SK-N-SH (cell line): ENCODE measurements around the gene MS4A8. TPM values are rescaled to one million over a fixed set of nuclear protein-coding genes. Genes with fewer than 3 reads are reported as not detected.

ENCODE experiments used
- CTCF ChIA-PET: fragments of 300-600, 350-600 bp; formaldehyde crosslinking; extraction: SDS; loops from one replicate; lab custom pipeline; 2021; lab: Yijun Ruan, JAX
- POLR2A ChIA-PET: fragments of 350-600 bp; sonication (Branson Sonifier 250); formaldehyde crosslinking; extraction: SDS; loops from one replicate; lab custom pipeline; 2020; ENCODE audit warnings: antibody characterized with exemption, inconsistent platforms; lab: Yijun Ruan, JAX
- DNase-seq: peaks from one replicate; pipeline ENCODE4 v3.0.0; 2012
- H2AFZ ChIP-seq: fragments of 200-600 bp; sonication (generic); 2 replicates; pipeline ENCODE4 v1.8.1; 2016; ENCODE audit warnings: antibody characterized with exemption, mild to moderate bottlenecking, low read depth
- H3F3A ChIP-seq: fragments of 200-600 bp; sonication (generic); replicated peaks from 2 replicates; pipeline ENCODE3; 2016; ENCODE audit warnings: antibody characterized with exemption, mild to moderate bottlenecking; ENCODE audit not compliant: insufficient read depth
- H3K27ac ChIP-seq, 2 experiments: fragments of 200-500 bp in 1 of 2; fragments of 200-600 bp in 1 of 2; sonication (Bioruptor generic) in 1 of 2; sonication (generic), shearing (Covaris generic) in 1 of 2; 2 replicates each; pipeline versions ENCODE4 v1.5.1 to v1.6.1; 2014 to 2016; ENCODE audit warnings: low read depth in 2 of 2, inconsistent platforms in 1 of 2, low read length in 1 of 2, mild to moderate bottlenecking in 1 of 2, mixed read lengths in 1 of 2
- H3K27me3 ChIP-seq: fragments of 200-600 bp; sonication (generic), shearing (Covaris generic); 2 replicates; pipeline ENCODE4 v1.6.1; 2016; ENCODE audit warnings: mixed run types; ENCODE audit not compliant: insufficient read depth
- H3K36me3 ChIP-seq, 2 experiments: fragments of 200-500 bp in 1 of 2; fragments of 200-600 bp in 1 of 2; sonication (Bioruptor generic) in 1 of 2; sonication (generic) in 1 of 2; replicated peaks in 1 of 2; 2 replicates each; pipeline versions ENCODE3 to v1.5.1; 2014 to 2016; ENCODE audit warnings: low read length in 1 of 2, mild to moderate bottlenecking in 1 of 2; ENCODE audit not compliant: insufficient read depth in 2 of 2, control insufficient read depth in 1 of 2
- H3K4me1 ChIP-seq, 2 experiments: fragments of 200-500 bp in 1 of 2; fragments of 200-600 bp in 1 of 2; sonication (Bioruptor generic) in 1 of 2; sonication (generic), shearing (Covaris generic) in 1 of 2; 2 replicates each; pipeline versions ENCODE4 v1.5.1 to v1.6.1; 2014 to 2016; ENCODE audit warnings: low read depth in 1 of 2, low read length in 1 of 2, mixed run types in 1 of 2; ENCODE audit not compliant: insufficient read depth in 2 of 2, control insufficient read depth in 1 of 2
- H3K4me2 ChIP-seq: fragments of 200-600 bp; sonication (generic), shearing (Covaris generic); 2 replicates; pipeline ENCODE4 v1.6.1; 2017; ENCODE audit warnings: mixed run types
- H3K4me3 ChIP-seq, 2 experiments: fragments of 200-500 bp in 1 of 2; fragments of 200-600 bp in 1 of 2; sonication (Bioruptor generic) in 1 of 2; sonication (generic), shearing (Covaris generic) in 1 of 2; 2 replicates each; pipeline versions ENCODE4 v1.5.1 to v1.8.1; 2014 to 2016; ENCODE audit warnings: low read depth in 2 of 2, inconsistent platforms in 1 of 2, low read length in 1 of 2, mild to moderate bottlenecking in 1 of 2, mixed read lengths in 1 of 2, moderate library complexity in 1 of 2
- H3K79me2 ChIP-seq: fragments of 200-600 bp; sonication (generic); 2 replicates; pipeline ENCODE4 v1.8.1; 2017; ENCODE audit warnings: mild to moderate bottlenecking; ENCODE audit not compliant: insufficient read depth
- H3K9ac ChIP-seq: fragments of 200-600 bp; sonication (generic); 2 replicates; pipeline ENCODE4 v1.6.1; 2017; ENCODE audit warnings: mixed run types
- H3K9me2 ChIP-seq: fragments of 200-600 bp; sonication (generic); 2 replicates; pipeline ENCODE4 v1.6.1; 2017; ENCODE audit warnings: mixed run types
- H3K9me3 ChIP-seq: fragments of 200-600 bp; sonication (generic); 2 replicates; pipeline ENCODE4 v1.6.1; 2017; ENCODE audit warnings: mixed run types, mild to moderate bottlenecking, moderate library complexity
- H4K20me1 ChIP-seq: fragments of 200-600 bp; sonication (generic); 2 replicates; pipeline ENCODE4 v1.6.1; 2017; ENCODE audit warnings: mild to moderate bottlenecking, mixed run types; ENCODE audit not compliant: insufficient read depth
- CHD2 ChIP-seq: fragments of 150-350 bp; IDR thresholded peaks from 2 replicates; pipeline ENCODE4 v1.6.1; 2018; ENCODE audit warnings: low read length; ENCODE audit not compliant: partially characterized antibody
- ELF1 ChIP-seq: IDR thresholded peaks from 2 replicates; pipeline ENCODE4 v1.4.0; 2012
- FOXJ3 ChIP-seq: sonication (generic); formaldehyde crosslinking; IDR thresholded peaks from 2 replicates; pipeline ENCODE4 v1.5.1; 2020; ENCODE audit warnings: mild to moderate bottlenecking, missing genetic modification reagents
- FOXM1 ChIP-seq: IDR thresholded peaks from 2 replicates; pipeline ENCODE4 v1.4.0; 2012; ENCODE audit warnings: low read depth, mild to moderate bottlenecking
- GABPA ChIP-seq: IDR thresholded peaks from 2 replicates; pipeline ENCODE4 v1.4.0; 2012; ENCODE audit warnings: low read depth, mild to moderate bottlenecking
- MEF2A ChIP-seq: IDR thresholded peaks from 2 replicates; pipeline ENCODE4 v1.4.0; 2012; ENCODE audit warnings: low read depth, borderline replicate concordance
- NRF1 ChIP-seq: IDR thresholded peaks from 2 replicates; pipeline ENCODE4 v1.6.1; 2012; ENCODE audit warnings: low read depth, mild to moderate bottlenecking, low read length
- RCOR1 ChIP-seq: fragments of 150-350 bp; IDR thresholded peaks from 2 replicates; pipeline ENCODE4 v1.6.1; 2017; ENCODE audit warnings: antibody characterized with exemption, low read length
- RXRA ChIP-seq: IDR thresholded peaks from 2 replicates; pipeline ENCODE4 v1.4.0; 2012; ENCODE audit warnings: low read depth, mild to moderate bottlenecking, borderline replicate concordance
- SMC3 ChIP-seq: IDR thresholded peaks from 2 replicates; pipeline ENCODE4 v1.6.1; 2012; ENCODE audit warnings: low read depth, low read length, improper control_type of control experiment
- TAF1 ChIP-seq: IDR thresholded peaks from 2 replicates; pipeline ENCODE4 v1.6.1; 2012; ENCODE audit warnings: low read depth, mild to moderate bottlenecking, low read length, moderate library complexity, borderline replicate concordance
- WGBS: methylation state at CpG from one replicate; pipeline ENCODE4 v1.1.6; 2017; ENCODE audit warnings: low lambda C conversion rate; 5-methylcytosine and 5-hydroxymethylcytosine counted together
- polyA plus RNA-seq, 3 experiments: library from polyadenylated mRNA; depleted of rRNA; stranded (reverse); fragments of >200 nt; gene quantifications; 2 replicates each; pipeline ENCODE4 v1.2.3, GENCODE V29; 2012
- TF ChIP-seq, protein P1 (sequence below): fragments of 150-350 bp; IDR thresholded peaks from 2 replicates; pipeline ENCODE4 v1.6.1; 2017; ENCODE audit warnings: antibody characterized with exemption, low read length, low read depth, borderline replicate concordance
- TF ChIP-seq, protein P2 (sequence below): IDR thresholded peaks from 2 replicates; pipeline ENCODE4 v1.4.0; 2012; ENCODE audit warnings: low read depth, borderline replicate concordance
- TF ChIP-seq, protein P3 (sequence below): fragments of 150-350 bp; IDR thresholded peaks from 2 replicates; pipeline ENCODE4 v1.6.1; 2016; ENCODE audit warnings: mild to moderate bottlenecking, low read depth, low read length
- TF ChIP-seq, protein P4 (sequence below): IDR thresholded peaks from 2 replicates; pipeline ENCODE4; 2012
- TF ChIP-seq, protein P5 (sequence below): IDR thresholded peaks from 2 replicates; pipeline ENCODE4 v1.4.0; 2012; ENCODE audit warnings: low read depth, borderline replicate concordance
- TF ChIP-seq, protein P6 (sequence below): IDR thresholded peaks from 2 replicates; pipeline ENCODE4 v1.6.1; 2012; ENCODE audit warnings: mild to moderate bottlenecking, low read depth, low read length, moderate library complexity

The MS4A8 gene
- polyA plus RNA-seq, 1 of the 3 experiments (the other 2 are of a cell fraction), result not detected

DNA sequence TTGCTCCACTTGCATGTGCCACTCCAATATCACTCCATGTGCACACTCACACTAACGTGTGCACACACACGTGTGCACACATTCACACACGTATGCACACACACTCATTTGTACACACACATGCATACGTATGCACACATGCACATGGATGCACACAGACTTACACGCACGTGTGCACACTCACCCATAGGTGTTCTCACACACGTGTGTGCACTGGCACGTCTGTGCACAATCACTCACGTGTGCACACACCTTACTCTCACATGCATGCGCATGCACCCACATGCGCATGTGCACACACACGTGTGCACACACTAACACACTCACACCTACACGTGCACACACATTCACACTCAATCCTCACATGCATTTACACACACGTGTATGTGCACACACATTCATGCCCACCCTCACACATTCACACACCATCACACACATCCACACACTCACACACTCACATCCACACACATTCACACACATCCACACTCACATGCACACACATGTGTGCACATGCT, 48.0 kb downstream of the MS4A8 start:
- H3K4me1 ChIP-seq, result no peaks in the 10 kb centered on the region
- H3K27me3 ChIP-seq, result peaks cover 23% of the 10 kb centered on the region; the same call in 1 of the 2 replicates
- no peak overlapping the region for H2AFZ ChIP-seq
- H3F3A ChIP-seq, result no peaks in the 10 kb centered on the region
- H3K79me2 ChIP-seq, result no peaks in the 10 kb centered on the region
- DNase-seq, result no peak
- CTCF ChIA-PET, result interaction anchor here (0.8 to 2.8 kb wide), 4 partner anchors 9 to 28 kb away, joined by 4 to 10 read pairs (median 6); partner anchors contain the start of gene MS4A15
- no peaks in the 10 kb centered on the region for H3K9me3 ChIP-seq
- H4K20me1 ChIP-seq, result no peaks in the 10 kb centered on the region
- POLR2A ChIA-PET, result no interaction called here
- TF ChIP-seq, protein P1, sequence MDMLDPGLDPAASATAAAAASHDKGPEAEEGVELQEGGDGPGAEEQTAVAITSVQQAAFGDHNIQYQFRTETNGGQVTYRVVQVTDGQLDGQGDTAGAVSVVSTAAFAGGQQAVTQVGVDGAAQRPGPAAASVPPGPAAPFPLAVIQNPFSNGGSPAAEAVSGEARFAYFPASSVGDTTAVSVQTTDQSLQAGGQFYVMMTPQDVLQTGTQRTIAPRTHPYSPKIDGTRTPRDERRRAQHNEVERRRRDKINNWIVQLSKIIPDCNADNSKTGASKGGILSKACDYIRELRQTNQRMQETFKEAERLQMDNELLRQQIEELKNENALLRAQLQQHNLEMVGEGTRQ, result no peak
- TF ChIP-seq, protein P2, sequence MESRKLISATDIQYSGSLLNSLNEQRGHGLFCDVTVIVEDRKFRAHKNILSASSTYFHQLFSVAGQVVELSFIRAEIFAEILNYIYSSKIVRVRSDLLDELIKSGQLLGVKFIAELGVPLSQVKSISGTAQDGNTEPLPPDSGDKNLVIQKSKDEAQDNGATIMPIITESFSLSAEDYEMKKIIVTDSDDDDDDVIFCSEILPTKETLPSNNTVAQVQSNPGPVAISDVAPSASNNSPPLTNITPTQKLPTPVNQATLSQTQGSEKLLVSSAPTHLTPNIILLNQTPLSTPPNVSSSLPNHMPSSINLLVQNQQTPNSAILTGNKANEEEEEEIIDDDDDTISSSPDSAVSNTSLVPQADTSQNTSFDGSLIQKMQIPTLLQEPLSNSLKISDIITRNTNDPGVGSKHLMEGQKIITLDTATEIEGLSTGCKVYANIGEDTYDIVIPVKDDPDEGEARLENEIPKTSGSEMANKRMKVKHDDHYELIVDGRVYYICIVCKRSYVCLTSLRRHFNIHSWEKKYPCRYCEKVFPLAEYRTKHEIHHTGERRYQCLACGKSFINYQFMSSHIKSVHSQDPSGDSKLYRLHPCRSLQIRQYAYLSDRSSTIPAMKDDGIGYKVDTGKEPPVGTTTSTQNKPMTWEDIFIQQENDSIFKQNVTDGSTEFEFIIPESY, result no peak
- TF ChIP-seq MEF2A (no peak), CHD2 (no peak), FOXM1 (no peak), ELF1 (no peak), RXRA (no peak), FOXJ3 (CRISPR knock-in tag) (no peak), NRF1 (no peak)
- TF ChIP-seq, protein P3, sequence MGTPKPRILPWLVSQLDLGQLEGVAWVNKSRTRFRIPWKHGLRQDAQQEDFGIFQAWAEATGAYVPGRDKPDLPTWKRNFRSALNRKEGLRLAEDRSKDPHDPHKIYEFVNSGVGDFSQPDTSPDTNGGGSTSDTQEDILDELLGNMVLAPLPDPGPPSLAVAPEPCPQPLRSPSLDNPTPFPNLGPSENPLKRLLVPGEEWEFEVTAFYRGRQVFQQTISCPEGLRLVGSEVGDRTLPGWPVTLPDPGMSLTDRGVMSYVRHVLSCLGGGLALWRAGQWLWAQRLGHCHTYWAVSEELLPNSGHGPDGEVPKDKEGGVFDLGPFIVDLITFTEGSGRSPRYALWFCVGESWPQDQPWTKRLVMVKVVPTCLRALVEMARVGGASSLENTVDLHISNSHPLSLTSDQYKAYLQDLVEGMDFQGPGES, result no peak
- 33% methylated on average over 14 of the region's 14 CpGs for WGBS
- H3K9ac ChIP-seq, result no peak overlapping the region
- H3K4me2 ChIP-seq, result no peak overlapping the region
- no peaks in the 10 kb centered on the region for H3K9me2 ChIP-seq
- H3K27ac ChIP-seq, result no peak overlapping the region
- H3K36me3 ChIP-seq, result no peaks in the 10 kb centered on the region
- no peak overlapping the region for H3K4me3 ChIP-seq

DNA sequence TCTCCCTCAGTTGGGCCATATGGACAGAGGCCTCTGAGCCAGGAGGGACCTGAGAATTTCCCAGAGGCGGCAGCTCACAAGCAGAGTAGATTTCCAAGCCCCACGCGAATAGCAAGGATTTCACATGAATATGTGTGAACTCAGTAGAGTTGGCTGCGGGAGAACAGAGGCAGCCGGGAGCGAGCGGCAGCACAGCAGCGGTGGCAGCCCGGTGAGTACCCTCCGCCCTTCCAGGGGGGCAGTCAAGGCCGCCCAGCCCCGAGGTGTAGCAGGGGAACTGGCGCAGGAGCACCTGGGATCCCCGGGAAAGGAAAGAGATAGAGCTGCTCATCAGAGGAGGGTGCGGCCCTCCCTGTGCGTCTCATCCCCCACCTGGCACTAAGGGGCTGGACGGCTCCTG, 48.8 kb downstream of the MS4A8 start:
- 37% methylated on average over 14 of the region's 17 CpGs for WGBS
- POLR2A ChIA-PET, result no interaction called here
- no peak for TF ChIP-seq MEF2A
- no peak for TF ChIP-seq ELF1
- TF ChIP-seq, protein P4, sequence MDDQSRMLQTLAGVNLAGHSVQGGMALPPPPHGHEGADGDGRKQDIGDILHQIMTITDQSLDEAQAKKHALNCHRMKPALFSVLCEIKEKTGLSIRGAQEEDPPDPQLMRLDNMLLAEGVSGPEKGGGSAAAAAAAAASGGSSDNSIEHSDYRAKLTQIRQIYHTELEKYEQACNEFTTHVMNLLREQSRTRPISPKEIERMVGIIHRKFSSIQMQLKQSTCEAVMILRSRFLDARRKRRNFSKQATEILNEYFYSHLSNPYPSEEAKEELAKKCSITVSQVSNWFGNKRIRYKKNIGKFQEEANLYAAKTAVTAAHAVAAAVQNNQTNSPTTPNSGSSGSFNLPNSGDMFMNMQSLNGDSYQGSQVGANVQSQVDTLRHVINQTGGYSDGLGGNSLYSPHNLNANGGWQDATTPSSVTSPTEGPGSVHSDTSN, result no peak
- TF ChIP-seq GABPA, result no peak
- TF ChIP-seq CHD2, result no peak
- TF ChIP-seq RXRA, result no peak
- TF ChIP-seq SMC3, result no peak
- TF ChIP-seq RCOR1, result no peak
- TF ChIP-seq, protein P5, sequence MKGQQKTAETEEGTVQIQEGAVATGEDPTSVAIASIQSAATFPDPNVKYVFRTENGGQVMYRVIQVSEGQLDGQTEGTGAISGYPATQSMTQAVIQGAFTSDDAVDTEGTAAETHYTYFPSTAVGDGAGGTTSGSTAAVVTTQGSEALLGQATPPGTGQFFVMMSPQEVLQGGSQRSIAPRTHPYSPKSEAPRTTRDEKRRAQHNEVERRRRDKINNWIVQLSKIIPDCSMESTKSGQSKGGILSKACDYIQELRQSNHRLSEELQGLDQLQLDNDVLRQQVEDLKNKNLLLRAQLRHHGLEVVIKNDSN, result no peak
- TF ChIP-seq, protein P6, sequence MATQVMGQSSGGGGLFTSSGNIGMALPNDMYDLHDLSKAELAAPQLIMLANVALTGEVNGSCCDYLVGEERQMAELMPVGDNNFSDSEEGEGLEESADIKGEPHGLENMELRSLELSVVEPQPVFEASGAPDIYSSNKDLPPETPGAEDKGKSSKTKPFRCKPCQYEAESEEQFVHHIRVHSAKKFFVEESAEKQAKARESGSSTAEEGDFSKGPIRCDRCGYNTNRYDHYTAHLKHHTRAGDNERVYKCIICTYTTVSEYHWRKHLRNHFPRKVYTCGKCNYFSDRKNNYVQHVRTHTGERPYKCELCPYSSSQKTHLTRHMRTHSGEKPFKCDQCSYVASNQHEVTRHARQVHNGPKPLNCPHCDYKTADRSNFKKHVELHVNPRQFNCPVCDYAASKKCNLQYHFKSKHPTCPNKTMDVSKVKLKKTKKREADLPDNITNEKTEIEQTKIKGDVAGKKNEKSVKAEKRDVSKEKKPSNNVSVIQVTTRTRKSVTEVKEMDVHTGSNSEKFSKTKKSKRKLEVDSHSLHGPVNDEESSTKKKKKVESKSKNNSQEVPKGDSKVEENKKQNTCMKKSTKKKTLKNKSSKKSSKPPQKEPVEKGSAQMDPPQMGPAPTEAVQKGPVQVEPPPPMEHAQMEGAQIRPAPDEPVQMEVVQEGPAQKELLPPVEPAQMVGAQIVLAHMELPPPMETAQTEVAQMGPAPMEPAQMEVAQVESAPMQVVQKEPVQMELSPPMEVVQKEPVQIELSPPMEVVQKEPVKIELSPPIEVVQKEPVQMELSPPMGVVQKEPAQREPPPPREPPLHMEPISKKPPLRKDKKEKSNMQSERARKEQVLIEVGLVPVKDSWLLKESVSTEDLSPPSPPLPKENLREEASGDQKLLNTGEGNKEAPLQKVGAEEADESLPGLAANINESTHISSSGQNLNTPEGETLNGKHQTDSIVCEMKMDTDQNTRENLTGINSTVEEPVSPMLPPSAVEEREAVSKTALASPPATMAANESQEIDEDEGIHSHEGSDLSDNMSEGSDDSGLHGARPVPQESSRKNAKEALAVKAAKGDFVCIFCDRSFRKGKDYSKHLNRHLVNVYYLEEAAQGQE, result no peak
- TF ChIP-seq TAF1, result no peak
- TF ChIP-seq FOXM1, result no peak

More for the DNA sequence above, 48.8 kb downstream of the MS4A8 start:
- H3K9ac ChIP-seq, result no peak overlapping the region
- no peak overlapping the region for H2AFZ ChIP-seq
- no peak overlapping the region for H3K27ac ChIP-seq
- no peaks in the 10 kb centered on the region for H3K36me3 ChIP-seq
- no peak for DNase-seq
- no peaks in the 10 kb centered on the region for H3K79me2 ChIP-seq
- no peaks in the 10 kb centered on the region for H3K9me2 ChIP-seq
- H3K9me3 ChIP-seq, result no peaks in the 10 kb centered on the region
- H4K20me1 ChIP-seq, result no peaks in the 10 kb centered on the region
- no peak overlapping the region for H3K4me2 ChIP-seq
- peaks cover 31% of the 10 kb centered on the region; the same call in 1 of the 2 replicates for H3K27me3 ChIP-seq
- H3F3A ChIP-seq, result no peaks in the 10 kb centered on the region
- H3K4me3 ChIP-seq, result no peak overlapping the region
- H3K4me1 ChIP-seq, result no peaks in the 10 kb centered on the region
- CTCF ChIA-PET, result interaction anchor here (1.5 kb wide), 1 partner anchor 8 kb away, joined by 4 read pairs; the partner anchor contains the start of gene MS4A15
